Kidney epithelial cell (primary cell): ENCODE results near the gene KMT2B. TPM values are rescaled to one million over a fixed set of nuclear protein-coding genes. Genes with fewer than 3 reads are reported as not detected.

Source experiments
- DNase-seq: peaks from one replicate; pipeline ENCODE4 v3.0.0-alpha.2; 2010; ENCODE audit warnings: low read depth
- H3K27me3 ChIP-seq: 2 replicates; pipeline ENCODE4 v1.6.0; 2011; ENCODE audit warnings: low read length; ENCODE audit not compliant: control insufficient read depth, insufficient read depth
- H3K36me3 ChIP-seq: 2 replicates; pipeline ENCODE4 v1.5.1; 2011; ENCODE audit warnings: low read length; ENCODE audit not compliant: control insufficient read depth, insufficient read depth
- H3K4me3 ChIP-seq: 2 replicates; pipeline ENCODE4 v1.5.1; 2011; ENCODE audit warnings: low read depth, mild to moderate bottlenecking, control low read depth, low read length
- total RNA-seq: library from RNA; depleted of rRNA; stranded (reverse); fragments of >200 nt; gene quantifications from 2 replicates; pipeline ENCODE4 v1.2.3, GENCODE V29; 2015
- TF ChIP-seq, protein P1 (sequence below): IDR thresholded peaks from 2 replicates; pipeline ENCODE4 v1.5.1; 2011; ENCODE audit warnings: mild to moderate bottlenecking, moderate library complexity, low read length, control low read depth, inconsistent platforms; ENCODE audit not compliant: insufficient read depth, poor library complexity, severe bottlenecking

KMT2B gene
- total RNA-seq, 1 donor from 2014 or later, result 18.4 TPM

DNA sequence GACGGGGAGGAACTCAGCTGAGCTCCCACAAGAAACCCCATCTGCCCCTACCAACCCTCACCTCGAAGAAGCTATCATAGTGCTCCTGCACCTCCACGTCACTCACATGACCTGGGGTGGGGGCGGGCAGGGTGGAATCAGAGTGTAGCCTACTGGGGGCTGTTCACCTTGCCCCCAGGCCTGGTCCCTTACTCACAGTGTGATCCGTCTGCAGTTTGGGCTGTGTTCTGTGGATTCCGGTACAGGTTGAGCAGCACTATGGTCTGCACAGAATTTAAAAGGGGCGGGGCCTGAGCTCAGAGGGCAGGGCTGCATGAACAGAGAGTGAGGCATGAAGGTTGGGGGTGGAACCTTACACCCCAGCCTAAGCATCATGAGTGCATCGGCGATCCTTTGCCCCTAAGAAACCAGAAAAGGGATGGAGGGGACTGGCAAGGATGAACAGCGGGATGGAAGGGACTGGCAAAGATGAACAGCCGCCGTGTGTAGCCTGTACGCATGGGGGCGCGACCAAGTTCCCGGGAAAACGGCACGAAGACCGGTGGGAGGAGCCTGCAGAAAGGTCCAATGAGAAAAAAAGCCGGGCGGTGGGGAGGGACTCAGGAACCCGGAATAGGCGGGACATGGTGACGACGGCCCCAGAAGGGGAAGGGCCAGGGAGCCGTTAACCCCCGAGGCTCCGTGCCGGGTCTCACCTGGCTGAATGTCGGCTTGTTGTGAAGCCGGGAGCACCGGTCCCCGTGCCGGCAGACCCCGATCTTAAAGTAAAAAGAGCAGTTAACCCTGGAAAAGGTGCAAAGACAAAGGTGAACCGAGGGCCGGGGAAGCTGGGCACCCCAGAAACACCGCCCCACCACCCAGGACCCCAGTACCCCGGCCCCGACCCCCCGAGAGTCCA lies 26.9 kb downstream of the KMT2B start:
- peak; percentile 85 for DNase-seq
- TF ChIP-seq, protein P1, sequence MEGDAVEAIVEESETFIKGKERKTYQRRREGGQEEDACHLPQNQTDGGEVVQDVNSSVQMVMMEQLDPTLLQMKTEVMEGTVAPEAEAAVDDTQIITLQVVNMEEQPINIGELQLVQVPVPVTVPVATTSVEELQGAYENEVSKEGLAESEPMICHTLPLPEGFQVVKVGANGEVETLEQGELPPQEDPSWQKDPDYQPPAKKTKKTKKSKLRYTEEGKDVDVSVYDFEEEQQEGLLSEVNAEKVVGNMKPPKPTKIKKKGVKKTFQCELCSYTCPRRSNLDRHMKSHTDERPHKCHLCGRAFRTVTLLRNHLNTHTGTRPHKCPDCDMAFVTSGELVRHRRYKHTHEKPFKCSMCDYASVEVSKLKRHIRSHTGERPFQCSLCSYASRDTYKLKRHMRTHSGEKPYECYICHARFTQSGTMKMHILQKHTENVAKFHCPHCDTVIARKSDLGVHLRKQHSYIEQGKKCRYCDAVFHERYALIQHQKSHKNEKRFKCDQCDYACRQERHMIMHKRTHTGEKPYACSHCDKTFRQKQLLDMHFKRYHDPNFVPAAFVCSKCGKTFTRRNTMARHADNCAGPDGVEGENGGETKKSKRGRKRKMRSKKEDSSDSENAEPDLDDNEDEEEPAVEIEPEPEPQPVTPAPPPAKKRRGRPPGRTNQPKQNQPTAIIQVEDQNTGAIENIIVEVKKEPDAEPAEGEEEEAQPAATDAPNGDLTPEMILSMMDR, result peak; percentile 47
- Histone ChIP-seq H3K27me3 (no peaks in the 10 kb centered on the region), H3K36me3 (no peaks in the 10 kb centered on the region), H3K4me3 (peak overlapping the region; percentile 67)

DNA sequence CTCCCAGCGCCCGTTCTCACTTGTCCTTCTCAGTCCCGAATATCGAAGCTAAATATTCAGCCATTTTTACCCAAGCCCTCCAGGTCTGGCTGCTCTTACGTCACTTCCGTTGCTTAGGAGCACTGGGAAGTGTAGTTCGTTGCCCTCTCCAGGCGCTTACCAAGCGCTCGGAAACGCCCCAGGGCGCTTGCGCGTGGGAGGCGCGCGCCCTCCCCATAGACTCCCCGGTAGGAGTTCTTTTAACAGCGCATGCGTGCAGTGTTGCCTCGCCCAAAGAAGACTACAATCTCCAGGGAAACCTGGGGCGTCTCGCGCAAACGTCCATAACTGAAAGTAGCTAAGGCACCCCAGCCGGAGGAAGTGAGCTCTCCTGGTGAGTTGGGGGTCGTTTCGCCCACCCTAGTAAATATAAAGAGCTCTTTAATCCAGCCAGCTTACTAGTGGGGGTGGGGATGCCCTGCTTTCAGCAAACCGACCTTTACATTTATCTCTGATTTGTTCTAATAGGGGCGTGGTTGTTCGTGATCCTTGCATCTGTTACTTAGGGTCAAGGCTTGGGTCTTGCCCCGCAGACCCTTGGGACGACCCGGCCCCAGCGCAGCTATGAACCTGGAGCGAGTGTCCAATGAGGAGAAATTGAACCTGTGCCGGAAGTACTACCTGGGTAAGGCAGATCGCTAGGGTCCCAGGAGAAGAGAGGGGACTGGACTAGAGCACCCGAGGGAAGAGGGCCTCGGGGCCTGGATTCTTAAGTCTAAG lies 27.7 kb downstream of the KMT2B start, which contains the start of the genes PSENEN and U2AF1L4:
Gene PSENEN, plus strand, starts transcription at position 324 of the 759 bp plus-strand sequence. Its CDS starts 280 bp downstream, at position 604.
Gene U2AF1L4, minus strand, starts transcription at position 91 of the 759 bp plus-strand sequence. Its CDS starts 27 bp downstream, at position 64.
- TF ChIP-seq, protein P1, result no peak
- H3K27me3 ChIP-seq, result no peaks in the 10 kb centered on the region
- DNase-seq, result peak; percentile 98
- H3K4me3 ChIP-seq, result peak within 1 kb of the TSS; percentile 67
- H3K36me3 ChIP-seq, result no peaks in the 10 kb centered on the region

DNA sequence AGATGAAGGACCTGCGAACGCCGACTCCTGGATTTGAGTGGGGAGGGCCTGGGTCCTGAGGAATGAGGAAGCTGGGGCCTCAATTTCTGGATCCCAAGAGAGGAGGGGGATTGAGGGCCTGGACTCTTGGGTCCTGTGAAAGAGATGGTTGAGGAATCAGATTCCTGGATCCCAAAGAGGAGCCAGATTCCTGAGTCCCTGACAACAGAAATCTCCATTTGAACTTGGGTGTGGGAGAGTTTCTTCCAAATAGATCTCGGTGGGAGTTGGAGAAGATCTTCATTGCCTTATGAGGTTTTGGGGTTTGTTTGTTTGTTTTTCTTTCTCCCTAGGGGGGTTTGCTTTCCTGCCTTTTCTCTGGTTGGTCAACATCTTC lies 28.3 kb downstream of the KMT2B start:
- TF ChIP-seq, protein P1, result no peak
- Histone ChIP-seq H3K4me3 (peak overlapping the region; percentile 67), H3K27me3 (no peaks in the 10 kb centered on the region), H3K36me3 (no peaks in the 10 kb centered on the region)
- DNase-seq, result no peak

DNA sequence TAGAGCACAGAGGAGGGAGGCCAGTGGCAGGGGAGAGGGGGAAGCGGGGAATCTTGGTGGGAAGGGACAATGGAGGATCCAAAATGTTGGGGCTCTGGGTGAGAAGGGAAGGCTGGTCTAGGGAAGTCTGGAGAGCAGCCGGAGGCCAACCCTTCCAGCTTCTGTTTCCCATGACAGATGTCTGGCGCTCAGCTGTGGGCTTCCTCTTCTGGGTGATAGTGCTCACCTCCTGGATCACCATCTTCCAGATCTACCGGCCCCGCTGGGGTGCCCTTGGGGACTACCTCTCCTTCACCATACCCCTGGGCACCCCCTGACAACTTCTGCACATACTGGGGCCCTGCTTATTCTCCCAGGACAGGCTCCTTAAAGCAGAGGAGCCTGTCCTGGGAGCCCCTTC lies 28.7 kb downstream of the KMT2B start:
- DNase-seq, result no peak
- H3K4me3 ChIP-seq, result no peak overlapping the region

DNA sequence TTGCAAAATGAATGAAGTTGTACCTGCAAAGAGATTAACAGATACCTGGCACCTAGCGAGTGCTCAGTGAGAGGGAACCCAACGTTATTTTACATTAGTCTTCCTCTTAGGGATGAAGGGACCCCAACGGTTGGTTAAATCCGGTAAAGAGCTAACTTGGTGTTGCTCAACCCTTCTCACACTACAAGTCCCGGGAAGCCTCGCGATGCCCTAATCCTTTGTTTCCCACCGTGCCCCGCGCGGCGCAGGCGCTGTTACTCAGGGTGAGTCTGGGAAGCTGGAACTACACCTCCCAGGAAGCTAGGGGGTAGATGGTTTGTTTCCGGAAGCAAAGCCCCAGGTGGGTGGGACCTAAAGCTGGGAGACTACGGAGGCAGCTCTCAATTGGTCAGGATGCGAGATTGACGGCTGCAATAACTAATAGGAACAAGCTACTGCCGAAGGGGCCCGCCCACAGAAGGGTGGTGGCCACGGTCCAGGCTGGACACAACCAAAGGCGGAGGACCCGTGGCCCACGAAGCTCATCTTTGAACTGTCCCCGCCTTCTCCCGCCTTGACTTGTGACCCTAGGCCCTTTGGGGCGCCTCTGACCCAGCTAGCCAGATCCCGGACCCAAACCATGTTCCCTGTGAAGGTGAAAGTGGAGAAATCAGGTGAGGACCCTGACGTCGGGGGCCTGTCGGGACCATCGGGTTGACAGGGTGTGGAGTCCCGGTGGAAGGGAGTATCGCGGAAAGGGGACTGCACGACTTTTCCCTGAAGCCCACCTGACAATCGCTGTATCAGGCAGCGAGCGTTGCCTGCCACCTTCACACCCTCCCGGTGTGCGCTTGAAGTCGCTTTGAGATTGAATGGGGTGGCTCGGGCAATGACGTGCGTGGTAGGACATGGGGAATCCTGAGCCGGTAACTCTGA lies 30.6 kb downstream of the KMT2B start, which contains the start of gene LIN37:
Gene LIN37, plus strand, starts transcription at position 471 of the 915 bp plus-strand sequence. Its CDS starts 149 bp downstream, at position 620.
- no peaks in the 10 kb centered on the region for H3K36me3 ChIP-seq
- DNase-seq, result peak; percentile 96
- H3K4me3 ChIP-seq, result peak within 1 kb of the TSS; percentile 89
- no peaks in the 10 kb centered on the region for H3K27me3 ChIP-seq
- TF ChIP-seq, protein P1, result no peak

More for the DNA sequence above, 28.7 kb downstream of the KMT2B start:
- TF ChIP-seq, protein P1, result no peak
- Histone ChIP-seq H3K27me3 (no peaks in the 10 kb centered on the region), H3K36me3 (no peaks in the 10 kb centered on the region)
